SKM-1 treated with dmso at 0.1 percent for 144 hours (cell line): ENCODE results near the gene PLCL1.

Source experiments
- DNase-seq: peaks from one replicate; lab custom pipeline; 2025; ENCODE audit not compliant: unreplicated experiment; lab: John Stamatoyannopoulos, UW

The PLCL1 gene

DNA sequence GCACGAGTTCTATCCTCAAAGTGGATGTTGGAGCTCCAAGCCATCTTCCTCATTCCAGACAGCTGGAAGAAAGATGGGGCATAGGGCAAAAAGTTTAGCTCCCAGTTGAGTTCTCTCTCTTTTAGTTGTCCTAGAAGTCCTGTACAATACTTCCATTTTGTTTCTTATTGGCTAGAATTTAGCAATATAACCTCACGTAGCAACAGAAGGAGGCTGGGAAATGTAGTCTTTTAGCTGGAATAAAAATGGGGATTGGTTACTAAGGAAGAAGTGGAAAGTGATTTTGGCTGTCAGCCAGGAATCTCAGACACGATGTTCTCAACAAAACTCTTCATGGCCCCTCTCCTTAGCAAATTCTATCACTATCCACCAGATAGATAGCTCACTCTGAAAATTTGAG, 79.9 kb downstream of the PLCL1 start:
- no peak for DNase-seq

DNA sequence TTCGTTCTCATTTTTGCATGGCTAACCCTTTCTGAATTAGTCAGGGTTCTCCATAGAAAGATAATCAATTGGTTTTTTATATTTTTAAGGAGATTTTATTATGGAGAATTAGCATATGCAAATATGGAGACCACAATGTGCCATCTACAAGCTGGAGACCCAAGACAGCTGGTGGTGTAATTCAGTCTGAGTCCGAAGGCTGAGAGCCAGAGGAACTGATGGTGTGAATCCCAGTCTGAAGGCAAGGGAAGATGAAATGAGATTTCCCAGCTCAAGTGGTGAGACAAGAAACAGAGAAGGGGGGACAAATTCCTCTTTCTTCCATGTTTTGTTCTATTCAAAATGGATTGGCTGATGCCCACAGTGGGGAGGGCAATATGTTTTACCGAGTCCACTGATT, 80.7 kb downstream of the PLCL1 start:
- no peak for DNase-seq

DNA sequence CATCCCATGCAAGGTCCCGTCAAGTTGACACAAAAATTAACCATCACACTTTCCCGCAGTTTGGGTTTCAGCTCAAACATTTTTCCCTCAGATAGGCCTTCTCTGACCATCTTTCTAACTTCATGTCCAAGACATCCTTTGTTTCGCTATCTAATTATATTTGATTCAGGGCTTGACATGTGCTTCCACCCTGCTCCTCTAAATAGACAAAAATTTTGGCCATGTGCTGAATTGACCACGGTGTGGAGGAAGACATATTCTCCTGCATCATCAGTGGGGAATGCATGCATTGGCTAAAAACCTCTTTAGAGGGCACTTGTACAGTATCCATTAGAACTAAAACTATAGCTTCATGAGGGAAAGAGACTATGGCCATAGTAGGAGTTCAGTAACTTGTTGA, 81.2 kb downstream of the PLCL1 start:
- DNase-seq: no peak

DNA sequence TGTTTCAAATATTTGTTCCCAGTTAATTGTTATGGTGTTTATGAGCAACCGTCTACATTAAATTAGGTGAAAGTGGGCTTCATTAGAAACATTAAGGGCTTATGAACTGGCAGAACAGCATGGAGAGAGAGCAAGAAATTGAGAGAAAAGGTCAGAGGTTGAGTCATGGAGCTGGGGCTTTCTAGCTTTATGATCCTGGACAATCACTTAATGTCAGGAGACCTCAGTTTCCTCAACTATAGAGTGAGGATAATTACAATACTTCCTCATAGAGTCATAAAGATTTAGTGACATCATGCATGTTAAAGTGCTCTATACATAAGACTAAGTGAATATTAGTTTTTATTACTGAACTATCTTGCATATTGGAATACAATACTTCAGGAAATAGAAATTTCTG, 83.9 kb downstream of the PLCL1 start:
- DNase-seq: no peak

DNA sequence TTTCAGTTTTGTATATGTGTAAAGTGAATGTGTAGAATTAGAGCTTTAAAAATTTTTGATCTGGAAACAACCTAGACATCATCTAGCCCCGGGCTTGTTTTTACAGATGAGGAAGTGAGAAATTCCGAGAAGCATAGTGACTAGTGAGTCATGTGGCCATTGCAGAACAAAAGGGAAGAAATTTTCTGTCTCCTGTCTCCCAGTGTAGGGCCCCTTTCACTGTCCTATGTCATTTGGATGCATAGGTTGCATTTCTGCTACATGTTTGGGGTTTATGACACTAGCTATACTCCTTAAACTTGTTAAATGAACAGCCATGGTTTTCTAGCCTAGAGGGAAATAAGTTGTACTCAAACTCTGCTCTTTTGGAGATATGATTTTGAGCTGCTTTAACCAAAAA, 84.6 kb downstream of the PLCL1 start:
- peak; percentile 89 for DNase-seq

DNA sequence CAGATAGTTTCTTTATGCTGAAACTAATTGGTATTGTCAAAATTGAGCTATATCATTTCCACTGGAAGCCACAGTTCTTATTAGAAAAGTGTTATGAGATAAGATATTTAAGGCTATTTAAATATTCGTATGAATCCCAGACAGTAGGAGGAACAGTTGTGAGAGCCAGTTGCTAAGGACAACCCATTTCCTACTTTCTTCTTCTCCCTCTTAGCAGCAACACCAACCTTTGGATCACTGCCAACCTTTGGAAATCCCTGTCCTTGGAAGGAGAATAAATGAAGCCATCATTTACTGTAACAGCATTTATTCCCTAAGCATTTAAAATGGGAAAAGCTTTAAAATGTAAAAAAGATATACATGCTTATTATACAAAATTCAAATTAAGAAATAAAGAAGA, 85.8 kb downstream of the PLCL1 start:
- DNase-seq: no peak

DNA sequence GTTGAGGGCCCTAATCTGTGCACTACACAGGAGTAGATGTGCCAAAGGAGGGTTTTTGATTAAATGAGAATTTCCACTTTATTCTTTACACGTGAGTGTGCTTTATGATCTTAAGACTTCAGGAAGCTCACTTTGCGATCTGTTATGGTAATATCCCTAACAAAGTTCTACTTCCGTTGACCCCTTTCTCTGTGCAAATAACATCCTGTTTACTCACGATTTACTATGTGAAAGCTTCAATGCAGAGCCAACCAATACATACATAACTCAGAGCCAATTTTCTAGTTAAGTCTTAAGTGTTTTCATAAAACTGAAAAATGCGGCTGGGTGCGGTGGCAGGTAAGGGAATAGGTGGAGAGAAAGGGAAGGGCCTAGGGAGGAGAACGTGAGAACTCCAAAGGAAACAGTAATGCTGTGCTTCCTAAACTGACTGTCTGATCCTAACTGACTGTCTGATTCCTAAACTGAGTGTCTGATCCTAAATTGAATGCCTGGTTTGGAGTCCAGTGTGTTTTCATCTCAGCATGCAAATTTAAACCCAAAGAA, 87.6 kb downstream of the PLCL1 start:
- DNase-seq: no peak

DNA sequence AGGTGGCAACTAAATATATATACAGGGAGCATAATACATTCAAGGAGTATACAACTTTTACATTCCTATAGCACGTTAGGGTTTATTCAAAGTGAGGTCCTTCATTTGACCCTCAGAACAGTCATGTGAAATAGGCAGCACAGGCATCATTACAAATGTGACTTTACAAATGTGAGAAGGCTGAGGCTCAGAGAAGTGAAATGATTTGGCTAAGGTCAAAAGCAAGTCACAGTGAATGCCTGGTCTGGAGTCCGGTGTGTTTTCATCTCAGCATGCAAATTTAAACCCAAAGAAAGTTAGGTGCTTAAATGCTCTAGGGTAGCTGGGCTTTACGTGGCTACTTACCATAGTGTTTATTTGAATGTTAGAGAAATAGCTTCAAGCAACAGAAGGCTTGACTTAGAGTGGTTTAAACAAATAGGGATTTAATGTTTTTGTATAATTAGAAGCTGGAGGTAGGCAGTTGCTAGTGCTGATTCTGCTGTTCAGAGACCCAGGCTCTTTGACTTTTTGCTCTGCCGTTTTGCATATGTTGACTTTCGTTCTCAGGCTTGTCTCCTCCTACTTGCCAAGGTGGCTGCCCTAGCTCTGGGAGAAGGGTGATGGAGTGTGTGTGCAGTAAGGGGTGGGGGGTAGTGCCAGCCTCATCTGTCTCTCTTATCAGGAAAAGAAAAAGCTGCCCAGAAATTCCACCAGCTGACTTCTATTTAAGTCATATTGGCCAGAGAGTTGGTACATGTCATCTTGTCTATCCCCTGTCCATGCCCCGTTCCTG, 89.2 kb downstream of the PLCL1 start:
- DNase-seq: no peak

DNA sequence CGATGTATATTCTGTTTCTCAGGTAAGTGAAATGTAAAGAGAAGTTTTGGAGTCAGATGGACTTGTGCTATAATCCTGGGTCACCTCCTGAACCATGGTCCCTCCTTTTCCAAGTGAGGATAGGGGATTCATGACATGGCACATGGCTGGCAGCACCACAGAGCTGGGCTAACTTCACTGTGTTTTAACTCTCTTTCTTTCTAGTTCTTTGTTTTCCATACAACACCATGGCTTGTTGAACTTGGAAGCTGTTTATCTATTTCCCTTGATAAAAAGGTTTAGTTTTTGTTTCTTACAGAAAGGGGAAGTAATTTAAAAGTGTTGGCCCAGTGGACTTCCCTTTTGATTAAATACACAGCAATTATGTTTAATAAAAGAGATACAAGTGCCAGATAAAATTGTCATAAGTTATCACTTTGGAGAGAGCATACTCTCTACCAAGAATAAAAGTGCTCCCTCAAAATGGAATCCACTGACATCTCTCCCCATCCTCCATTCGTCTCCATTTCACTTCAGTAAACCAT, 90.4 kb downstream of the PLCL1 start:
- DNase-seq: no peak

DNA sequence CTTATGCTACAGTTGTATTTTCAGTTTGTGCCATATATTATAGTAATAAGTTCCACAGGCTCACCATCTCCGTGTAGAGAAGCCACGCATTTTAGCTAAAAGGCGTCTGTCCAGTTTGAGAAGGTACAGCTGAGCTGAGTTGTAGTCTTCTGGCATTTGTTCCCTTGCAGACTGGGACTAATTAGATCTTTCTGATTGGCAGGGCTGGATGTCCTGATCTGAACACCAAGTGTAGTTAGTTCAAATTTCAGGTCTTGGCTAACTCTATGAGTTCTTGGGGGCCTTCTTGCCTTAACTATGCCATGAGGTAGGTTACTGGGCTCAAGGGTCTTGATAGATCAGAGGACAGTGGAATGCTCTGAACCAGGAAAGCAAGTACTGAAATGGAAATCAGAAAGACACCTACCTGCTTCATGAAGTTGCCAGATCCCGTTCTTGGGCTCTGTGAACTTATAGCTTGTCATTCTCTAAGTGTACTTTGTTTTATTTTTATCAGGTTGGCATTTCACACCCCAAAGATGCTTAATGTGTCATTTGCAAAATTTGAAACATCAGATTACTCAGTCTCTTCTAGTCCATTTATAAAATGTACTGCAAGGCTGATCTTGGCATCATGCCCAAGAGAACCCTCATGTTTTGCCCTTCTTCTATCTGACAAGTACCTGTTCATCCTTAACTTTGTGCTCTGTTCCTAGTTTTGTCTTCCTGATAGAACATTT, 93.7 kb downstream of the PLCL1 start:
- no peak for DNase-seq

DNA sequence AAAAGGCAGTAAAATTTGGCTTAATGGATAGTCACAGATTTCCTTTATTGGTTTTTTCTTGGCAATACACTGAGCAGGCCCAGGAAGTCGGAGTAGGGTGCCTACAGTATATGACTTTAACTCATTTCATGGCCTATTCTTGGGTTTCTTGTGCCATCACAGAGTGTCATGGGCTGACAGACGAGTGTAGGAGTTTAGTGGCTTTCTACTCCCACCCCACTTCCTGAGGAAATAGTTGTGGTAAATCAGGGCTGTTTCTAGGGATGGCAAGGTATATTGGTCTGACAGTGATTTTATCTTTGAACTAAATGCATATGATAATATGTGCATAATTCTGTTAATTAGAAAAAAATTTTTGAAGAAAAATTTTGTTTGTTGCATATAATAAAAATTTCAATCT, 100.1 kb downstream of the PLCL1 start:
- DNase-seq: no peak

DNA sequence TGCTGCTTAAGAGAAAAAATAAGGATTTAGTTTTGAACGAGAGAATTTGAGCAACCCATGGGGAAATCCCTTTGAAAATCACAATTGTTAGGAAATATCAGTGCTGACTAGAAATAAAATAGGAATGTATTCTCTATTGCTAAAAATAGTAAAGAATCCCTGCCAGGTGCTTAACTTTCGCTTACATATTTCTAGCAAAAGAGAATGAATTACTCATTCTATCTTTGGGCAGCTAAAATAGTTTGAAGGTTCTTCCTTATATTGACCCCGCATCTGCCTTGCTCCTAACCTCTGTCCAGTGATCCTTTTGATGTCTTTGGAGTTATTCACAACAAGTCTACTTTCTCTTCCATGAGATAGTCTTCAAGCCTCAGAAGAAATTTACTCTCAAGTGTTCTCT, 103.8 kb downstream of the PLCL1 start:
- no peak for DNase-seq

DNA sequence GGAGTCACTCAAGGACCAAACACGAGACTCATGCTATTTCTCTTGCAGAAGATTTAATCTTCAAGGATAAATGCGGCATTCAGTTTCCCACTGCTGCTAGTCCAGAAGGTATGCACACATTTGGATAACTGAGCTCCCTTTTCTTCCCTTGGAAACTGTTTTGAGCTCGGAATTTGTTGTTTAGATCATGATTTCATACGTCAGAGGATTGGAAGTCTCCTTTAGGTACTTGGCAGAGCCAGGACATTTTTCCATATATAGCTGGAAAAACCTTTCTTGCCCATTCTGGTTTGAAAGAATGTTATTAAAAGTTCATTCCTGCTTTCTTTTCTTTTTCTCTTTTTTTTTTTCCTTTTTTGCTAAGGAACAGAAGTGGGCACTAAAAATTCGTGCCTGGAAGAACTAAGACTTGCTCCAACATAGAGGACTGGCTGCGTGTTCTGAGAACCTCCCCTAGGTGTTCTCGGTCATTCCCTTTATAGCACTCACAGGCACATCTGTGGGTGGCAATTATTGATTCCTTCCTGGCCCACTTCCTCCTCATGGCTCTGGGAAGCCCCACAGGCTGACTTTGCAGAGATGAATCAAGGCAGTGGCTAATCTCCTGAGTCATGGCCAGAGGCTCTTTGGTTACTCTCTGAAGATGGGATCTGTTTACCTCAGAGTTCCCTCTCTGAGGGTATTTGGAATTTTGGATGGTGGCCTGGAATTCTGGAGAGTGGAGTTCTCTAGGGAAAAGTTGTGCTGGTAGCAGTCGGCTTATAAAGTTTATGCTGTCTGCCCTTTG, 104.8 kb downstream of the PLCL1 start:
- no peak for DNase-seq

DNA sequence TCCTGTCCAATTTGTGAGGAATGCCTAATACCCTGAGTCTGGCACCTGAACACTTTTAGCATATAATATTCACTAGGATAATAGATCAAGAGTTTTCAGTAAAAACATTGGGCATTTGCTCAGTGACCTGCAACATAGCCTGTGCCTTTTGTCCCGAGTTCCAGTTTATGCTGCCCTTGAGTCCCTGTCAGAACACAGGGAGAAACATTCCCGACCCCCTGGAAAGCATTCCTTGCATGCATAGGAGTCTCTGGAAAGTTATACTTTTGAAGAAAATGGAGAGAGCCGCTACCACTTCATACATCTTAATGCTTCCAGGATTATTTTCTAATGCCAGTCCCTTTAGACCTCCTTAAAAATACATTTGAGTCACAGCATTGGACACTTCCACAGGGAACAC, 107.3 kb downstream of the PLCL1 start:
- no peak for DNase-seq

DNA sequence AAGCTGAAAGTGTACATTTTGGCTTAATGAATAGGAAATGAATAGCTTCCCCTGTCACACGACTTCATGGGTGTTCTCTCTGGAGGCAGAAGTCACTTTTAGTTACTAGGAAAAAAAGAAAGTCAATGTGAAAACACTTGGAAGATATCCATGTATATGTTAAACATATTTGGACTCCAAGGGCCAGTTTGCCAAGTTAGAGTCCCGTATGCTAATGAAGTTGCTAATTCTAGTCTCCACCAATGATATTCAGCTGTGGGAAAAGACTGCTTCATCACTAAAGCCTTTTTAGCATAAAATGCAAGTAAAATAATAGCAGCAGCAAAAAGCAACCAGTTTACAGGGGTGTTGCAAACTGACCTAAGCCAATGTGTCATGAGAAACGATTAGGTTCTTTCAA, 108.7 kb downstream of the PLCL1 start:
- DNase-seq: no peak

DNA sequence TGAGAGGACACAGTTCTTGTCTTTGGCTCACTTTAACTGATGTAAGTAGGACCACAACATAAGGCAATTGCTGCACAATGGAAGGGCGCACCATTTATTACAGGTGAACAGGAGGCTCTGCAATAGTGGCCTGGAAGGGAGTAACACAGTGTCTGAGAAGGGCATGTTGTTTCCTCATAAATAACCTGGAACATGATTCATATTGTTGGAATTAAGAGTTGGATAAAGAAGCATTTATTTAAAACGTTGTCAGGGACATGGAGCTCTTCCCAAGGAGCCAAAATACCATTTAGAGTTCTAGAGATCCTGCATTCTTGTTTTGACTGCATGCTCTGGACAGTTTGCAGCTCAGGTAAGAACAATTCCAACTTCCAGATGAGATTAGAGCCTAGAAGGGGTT, 110.4 kb downstream of the PLCL1 start:
- DNase-seq: no peak

DNA sequence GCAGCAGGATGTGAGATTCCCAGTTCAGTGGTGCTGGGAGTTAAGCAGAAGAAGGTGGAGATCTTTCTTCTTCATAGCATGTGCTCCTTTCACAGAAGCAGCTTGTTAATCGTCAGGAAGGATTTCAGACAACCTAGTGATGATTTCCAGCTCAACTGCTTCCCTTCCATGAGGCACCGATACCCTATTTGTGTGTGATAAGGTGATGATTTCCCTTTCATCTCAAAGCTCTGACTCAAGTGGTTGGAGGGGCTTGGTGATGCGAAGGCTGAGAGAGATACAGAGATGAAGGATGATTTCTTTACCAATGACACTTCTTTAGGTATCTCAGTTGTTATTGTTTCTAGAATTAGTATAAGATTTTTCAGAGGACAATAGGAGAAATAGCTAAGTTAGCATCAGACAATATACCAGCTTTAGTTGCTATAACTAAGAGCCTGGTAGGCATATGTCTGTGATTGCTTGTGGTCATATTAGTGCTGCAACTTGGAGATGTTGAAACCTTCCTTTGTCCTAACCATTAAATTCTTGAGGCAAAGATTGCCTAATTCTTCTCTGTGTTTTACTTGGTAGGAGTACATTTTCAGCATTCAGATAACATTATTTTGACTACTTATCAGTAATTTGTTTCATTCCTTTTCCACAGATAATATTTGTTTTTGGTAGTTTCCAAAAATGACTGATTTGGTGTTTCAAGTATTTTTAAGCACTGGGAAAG, 111.3 kb downstream of the PLCL1 start:
- peak; percentile 70 for DNase-seq

DNA sequence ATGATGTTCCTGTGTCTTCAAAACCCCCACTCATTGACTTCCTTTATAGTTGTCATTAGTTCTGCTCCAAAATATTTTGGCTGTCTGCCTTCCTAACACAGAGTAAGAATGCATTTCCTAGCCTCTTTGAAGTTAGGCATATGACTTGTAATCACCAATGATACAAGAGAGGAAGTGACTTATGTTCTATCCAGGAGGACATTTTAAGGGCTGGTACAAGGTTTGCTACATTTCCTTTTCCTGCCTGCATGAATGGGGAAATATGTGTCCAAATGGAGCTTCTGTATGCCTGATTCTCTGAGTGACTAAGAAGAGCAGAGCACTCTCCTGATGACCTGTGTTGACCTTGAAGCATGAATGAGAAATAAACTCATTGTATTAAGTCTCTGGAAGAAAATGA, 115.1 kb downstream of the PLCL1 start:
- no peak for DNase-seq

DNA sequence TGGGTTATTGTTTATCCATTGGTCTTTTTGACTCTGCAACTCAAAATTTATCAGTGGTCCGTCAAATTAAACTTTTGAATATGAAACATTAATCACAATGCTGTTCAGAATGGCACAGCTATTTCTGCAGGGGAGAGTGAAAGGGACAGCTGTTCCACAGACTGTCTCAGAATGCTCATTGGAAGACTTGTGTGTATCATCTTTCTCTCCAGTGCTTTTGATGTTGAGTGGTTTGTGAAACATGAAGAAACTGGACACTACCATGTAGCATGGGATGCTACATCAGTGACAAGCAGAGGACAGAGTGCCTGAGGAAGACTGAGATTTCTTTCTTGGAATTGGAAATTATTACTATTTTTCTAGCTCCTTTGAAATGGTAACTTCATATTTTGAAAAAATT, 115.7 kb downstream of the PLCL1 start:
- no peak for DNase-seq

DNA sequence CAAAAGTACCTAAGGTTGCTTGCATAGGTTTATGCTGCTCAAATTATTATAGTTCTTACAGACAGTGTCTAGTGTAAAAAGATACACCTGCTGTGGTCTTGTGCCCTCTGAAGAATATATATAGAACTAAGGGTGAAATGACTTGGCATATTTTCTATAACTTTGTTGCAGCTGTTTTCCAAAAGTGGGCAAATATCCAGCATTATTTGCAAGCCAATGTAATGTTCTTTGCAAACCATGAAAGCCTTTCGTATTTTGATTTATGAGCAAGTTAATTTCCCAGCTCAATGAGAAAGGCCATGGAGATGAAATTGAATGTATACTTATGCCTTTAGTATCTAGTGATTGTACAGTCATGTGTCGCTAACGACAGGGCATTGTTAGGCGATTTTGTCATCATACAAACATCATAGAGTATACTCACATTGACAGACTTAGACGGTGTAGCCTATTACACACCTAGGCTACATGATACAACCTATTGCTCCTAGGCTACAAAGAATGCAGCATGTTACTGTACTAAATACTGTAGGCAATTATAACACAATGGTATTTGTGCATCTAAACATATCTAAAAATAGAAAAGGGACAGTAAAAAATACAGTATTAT, 116.3 kb downstream of the PLCL1 start:
- no peak for DNase-seq
